HepG2 (cell line): Measurements from ENCODE around the gene S100A16. TPM values are rescaled to one million over a fixed set of nuclear protein-coding genes. Genes with fewer than 3 reads are reported as not detected.

Experiments used
- CAMTA2 ChIP-seq: sonication (generic); formaldehyde crosslinking; IDR thresholded peaks from 2 replicates; pipeline ENCODE4 v1.4.0; 2020; ENCODE audit warnings: mild to moderate bottlenecking, missing genetic modification reagents, borderline replicate concordance
- FOXA3 ChIP-seq: IDR thresholded peaks from 2 replicates; pipeline ENCODE4 v1.6.1; 2016; ENCODE audit warnings: missing genetic modification reagents, missing compliant biosample characterization
- NFRKB ChIP-seq: fragments of 450-650 bp; IDR thresholded peaks from 2 replicates; pipeline ENCODE4 v1.6.1; 2017
- NPAS2 ChIP-seq: sonication (generic); formaldehyde crosslinking; IDR thresholded peaks from 2 replicates; pipeline ENCODE4 v1.8.0; 2022; ENCODE audit warnings: mild to moderate bottlenecking, missing genetic modification reagents, borderline replicate concordance
- NR1H2 ChIP-seq: sonication (generic); formaldehyde crosslinking; IDR thresholded peaks from 2 replicates; pipeline ENCODE4 v1.8.1; 2022; ENCODE audit warnings: low read depth, missing genetic modification reagents, borderline replicate concordance
- NR2F6 ChIP-seq, 2 experiments: IDR thresholded peaks; 2 replicates each; pipeline ENCODE4 v1.6.1; 2016; ENCODE audit warnings: antibody characterized with exemption in 1 of 2, mild to moderate bottlenecking in 1 of 2
- RBM39 ChIP-seq: fragments of 200-400 bp; formaldehyde crosslinking; IDR thresholded peaks from one replicate; pipeline ENCODE4 v1.6.1; 2018; ENCODE audit warnings: antibody characterized with exemption, mild to moderate bottlenecking, low read depth, low read length; ENCODE audit not compliant: poor library complexity, severe bottlenecking
- SRSF4 ChIP-seq: fragments of 200-400 bp; formaldehyde crosslinking; IDR thresholded peaks from one replicate; pipeline ENCODE4 v1.6.1; 2018; ENCODE audit warnings: mild to moderate bottlenecking, low read depth, low read length, moderate library complexity; ENCODE audit not compliant: poor library complexity, severe bottlenecking
- TAF1 ChIP-seq: sonication (generic); formaldehyde crosslinking; IDR thresholded peaks from 2 replicates; pipeline ENCODE4 v1.4.0; 2020; ENCODE audit warnings: missing genetic modification reagents
- ZFAT ChIP-seq: sonication (generic); formaldehyde crosslinking; conservative IDR thresholded peaks from 2 replicates; pipeline ENCODE4 v1.8.1; 2023; ENCODE audit warnings: missing genetic modification reagents, inconsistent platforms
- ZFP62 ChIP-seq: sonication (generic); formaldehyde crosslinking; IDR thresholded peaks from 2 replicates; pipeline ENCODE4 v1.4.0; 2020; ENCODE audit warnings: missing genetic modification reagents
- ZNF282 ChIP-seq: fragments of 450-650 bp; IDR thresholded peaks from 2 replicates; pipeline ENCODE4 v1.6.1; 2018; ENCODE audit not compliant: partially characterized antibody
- ZNF30 ChIP-seq: sonication (generic); formaldehyde crosslinking; IDR thresholded peaks from 2 replicates; pipeline ENCODE4 v1.5.0; 2020; ENCODE audit warnings: mild to moderate bottlenecking, missing genetic modification reagents
- ZNF510 ChIP-seq: sonication (generic); formaldehyde crosslinking; IDR thresholded peaks from 2 replicates; pipeline ENCODE4 v1.4.0; 2020; ENCODE audit warnings: low read depth, mild to moderate bottlenecking, missing genetic modification reagents
- ZNF670 ChIP-seq: sonication (generic); formaldehyde crosslinking; IDR thresholded peaks from 2 replicates; pipeline ENCODE4 v1.8.0; 2022; ENCODE audit warnings: mild to moderate bottlenecking, missing genetic modification reagents, borderline replicate concordance
- ZZZ3 ChIP-seq: sonication (generic); formaldehyde crosslinking; IDR thresholded peaks from 2 replicates; pipeline ENCODE4 v1.4.0; 2020; ENCODE audit warnings: missing genetic modification reagents, mild to moderate bottlenecking, borderline replicate concordance
- polyA plus RNA-seq, 8 experiments: library from polyadenylated mRNA; depleted of rRNA in 3 of 8; stranded (reverse) in 7 of 8; unstranded in 1 of 8; fragments of >200 nt; fragmentation: Illumina TruSeq in 4 of 8; extraction: Trizol in 4 of 8; gene quantifications; 2 replicates each; pipeline versions ENCODE4 v1.2.1 to v1.2.3, GENCODE V29; 2011 to 2016; ENCODE audit warnings: low read depth in 4 of 8, missing spikeins in 1 of 8, mixed read lengths in 1 of 8; ENCODE audit not compliant: insufficient read depth in 1 of 8
- total RNA-seq, 5 experiments: library from RNA; depleted of rRNA; stranded (reverse); fragments of >200 nt; fragmentation: Illumina TruSeq; extraction: Trizol; gene quantifications; 2 replicates each; pipeline ENCODE4 v1.2.3, GENCODE V29; 2016; ENCODE audit warnings: low read depth in 1 of 5
- TF ChIP-seq, protein P1 (sequence below): sonication (generic); formaldehyde crosslinking; IDR thresholded peaks from 2 replicates; pipeline ENCODE4 v1.8.1; 2023; ENCODE audit warnings: mild to moderate bottlenecking, inconsistent platforms, moderate library complexity, missing genetic modification reagents, borderline replicate concordance
- TF ChIP-seq, protein P2 (sequence below): sonication (generic); formaldehyde crosslinking; conservative IDR thresholded peaks from 2 replicates; pipeline ENCODE4 v1.4.0; 2020; ENCODE audit warnings: mild to moderate bottlenecking, missing genetic modification reagents, moderate library complexity
- TF ChIP-seq, protein P3 (sequence below): sonication (generic); formaldehyde crosslinking; IDR thresholded peaks from 2 replicates; pipeline ENCODE4 v1.9.0; 2021; ENCODE audit warnings: missing genetic modification reagents, borderline replicate concordance
- TF ChIP-seq, protein P4 (sequence below): sonication (generic); formaldehyde crosslinking; IDR thresholded peaks from 2 replicates; pipeline ENCODE4 v1.8.1; 2023; ENCODE audit warnings: missing genetic modification reagents, inconsistent platforms, borderline replicate concordance

The S100A16 gene
- total and polyA plus RNA-seq, 2 of the 13 experiments (the other 11 are each of a cell fraction or from before 2014, with no cell fraction given) = 46.0 to 195 TPM

DNA sequence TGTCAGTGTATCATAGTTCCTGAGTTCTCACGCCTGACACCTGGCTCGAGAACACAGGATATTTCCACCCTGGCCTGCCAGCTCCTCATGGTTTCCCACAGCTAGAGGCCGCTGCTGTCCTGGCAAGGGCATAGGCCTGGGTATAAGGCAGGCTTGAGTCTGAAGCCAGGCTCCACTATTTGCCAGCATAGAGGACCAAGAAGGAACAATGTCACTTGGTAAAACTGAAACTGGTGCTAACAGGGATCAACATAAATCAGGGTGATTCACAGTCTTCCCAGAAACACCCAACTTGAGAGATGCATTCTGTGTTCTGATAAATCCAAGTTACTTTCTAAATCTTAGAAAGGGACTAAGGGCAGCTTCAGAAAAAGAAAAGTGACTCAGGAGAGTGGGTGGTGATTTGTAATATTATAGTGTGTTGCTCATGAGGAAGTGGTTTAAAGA lies 40.3 kb downstream of the S100A16 start (continued):
- TF ChIP-seq ZNF30 = no peak
- TF ChIP-seq, protein P1, sequence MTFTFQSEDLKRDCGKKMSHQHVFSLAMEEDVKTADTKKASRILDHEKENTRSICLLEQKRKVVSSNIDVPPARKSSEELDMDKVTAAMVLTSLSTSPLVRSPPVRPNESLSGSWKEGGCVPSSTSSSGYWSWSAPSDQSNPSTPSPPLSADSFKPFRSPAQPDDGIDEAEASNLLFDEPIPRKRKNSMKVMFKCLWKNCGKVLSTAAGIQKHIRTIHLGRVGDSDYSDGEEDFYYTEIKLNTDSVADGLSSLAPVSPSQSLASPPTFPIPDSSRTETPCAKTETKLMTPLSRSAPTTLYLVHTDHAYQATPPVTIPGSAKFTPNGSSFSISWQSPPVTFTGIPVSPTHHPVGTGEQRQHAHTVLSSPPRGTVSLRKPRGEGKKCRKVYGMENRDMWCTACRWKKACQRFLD (CRISPR knock-in tag) = no peak
- no peak for TF ChIP-seq TAF1 (CRISPR knock-in tag)
- TF ChIP-seq ZFP62 (CRISPR knock-in tag) = no peak
- no peak for TF ChIP-seq NPAS2 (CRISPR knock-in tag)
- 0 out of 2 replicates have a peak, but pooled peaks have one; percentile 16 for TF ChIP-seq ZNF670 (CRISPR knock-in tag)
- TF ChIP-seq NR1H2 (CRISPR knock-in tag) = no peak
- no peak for TF ChIP-seq RBM39
- TF ChIP-seq NFRKB = no peak
- TF ChIP-seq NR2F6 (IDR thresholded peaks at IDR 0.05) = no peak
- TF ChIP-seq NR2F6 (CRISPR knock-in tag; IDR thresholded peaks at IDR 0.05) = peak; percentile 15; the same call in 1 of the 2 replicates
- TF ChIP-seq, protein P2, sequence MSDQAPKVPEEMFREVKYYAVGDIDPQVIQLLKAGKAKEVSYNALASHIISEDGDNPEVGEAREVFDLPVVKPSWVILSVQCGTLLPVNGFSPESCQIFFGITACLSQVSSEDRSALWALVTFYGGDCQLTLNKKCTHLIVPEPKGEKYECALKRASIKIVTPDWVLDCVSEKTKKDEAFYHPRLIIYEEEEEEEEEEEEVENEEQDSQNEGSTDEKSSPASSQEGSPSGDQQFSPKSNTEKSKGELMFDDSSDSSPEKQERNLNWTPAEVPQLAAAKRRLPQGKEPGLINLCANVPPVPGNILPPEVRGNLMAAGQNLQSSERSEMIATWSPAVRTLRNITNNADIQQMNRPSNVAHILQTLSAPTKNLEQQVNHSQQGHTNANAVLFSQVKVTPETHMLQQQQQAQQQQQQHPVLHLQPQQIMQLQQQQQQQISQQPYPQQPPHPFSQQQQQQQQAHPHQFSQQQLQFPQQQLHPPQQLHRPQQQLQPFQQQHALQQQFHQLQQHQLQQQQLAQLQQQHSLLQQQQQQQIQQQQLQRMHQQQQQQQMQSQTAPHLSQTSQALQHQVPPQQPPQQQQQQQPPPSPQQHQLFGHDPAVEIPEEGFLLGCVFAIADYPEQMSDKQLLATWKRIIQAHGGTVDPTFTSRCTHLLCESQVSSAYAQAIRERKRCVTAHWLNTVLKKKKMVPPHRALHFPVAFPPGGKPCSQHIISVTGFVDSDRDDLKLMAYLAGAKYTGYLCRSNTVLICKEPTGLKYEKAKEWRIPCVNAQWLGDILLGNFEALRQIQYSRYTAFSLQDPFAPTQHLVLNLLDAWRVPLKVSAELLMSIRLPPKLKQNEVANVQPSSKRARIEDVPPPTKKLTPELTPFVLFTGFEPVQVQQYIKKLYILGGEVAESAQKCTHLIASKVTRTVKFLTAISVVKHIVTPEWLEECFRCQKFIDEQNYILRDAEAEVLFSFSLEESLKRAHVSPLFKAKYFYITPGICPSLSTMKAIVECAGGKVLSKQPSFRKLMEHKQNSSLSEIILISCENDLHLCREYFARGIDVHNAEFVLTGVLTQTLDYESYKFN = no peak
- peak; percentile 23; the same call in 1 of the 2 replicates for TF ChIP-seq FOXA3 (CRISPR knock-in tag)
- no peak for TF ChIP-seq ZFAT (CRISPR knock-in tag)
- TF ChIP-seq CAMTA2 = no peak
- no peak for TF ChIP-seq ZZZ3 (CRISPR knock-in tag)
- no peak for TF ChIP-seq SRSF4
- TF ChIP-seq ZNF282 = no peak
- TF ChIP-seq, protein P3, sequence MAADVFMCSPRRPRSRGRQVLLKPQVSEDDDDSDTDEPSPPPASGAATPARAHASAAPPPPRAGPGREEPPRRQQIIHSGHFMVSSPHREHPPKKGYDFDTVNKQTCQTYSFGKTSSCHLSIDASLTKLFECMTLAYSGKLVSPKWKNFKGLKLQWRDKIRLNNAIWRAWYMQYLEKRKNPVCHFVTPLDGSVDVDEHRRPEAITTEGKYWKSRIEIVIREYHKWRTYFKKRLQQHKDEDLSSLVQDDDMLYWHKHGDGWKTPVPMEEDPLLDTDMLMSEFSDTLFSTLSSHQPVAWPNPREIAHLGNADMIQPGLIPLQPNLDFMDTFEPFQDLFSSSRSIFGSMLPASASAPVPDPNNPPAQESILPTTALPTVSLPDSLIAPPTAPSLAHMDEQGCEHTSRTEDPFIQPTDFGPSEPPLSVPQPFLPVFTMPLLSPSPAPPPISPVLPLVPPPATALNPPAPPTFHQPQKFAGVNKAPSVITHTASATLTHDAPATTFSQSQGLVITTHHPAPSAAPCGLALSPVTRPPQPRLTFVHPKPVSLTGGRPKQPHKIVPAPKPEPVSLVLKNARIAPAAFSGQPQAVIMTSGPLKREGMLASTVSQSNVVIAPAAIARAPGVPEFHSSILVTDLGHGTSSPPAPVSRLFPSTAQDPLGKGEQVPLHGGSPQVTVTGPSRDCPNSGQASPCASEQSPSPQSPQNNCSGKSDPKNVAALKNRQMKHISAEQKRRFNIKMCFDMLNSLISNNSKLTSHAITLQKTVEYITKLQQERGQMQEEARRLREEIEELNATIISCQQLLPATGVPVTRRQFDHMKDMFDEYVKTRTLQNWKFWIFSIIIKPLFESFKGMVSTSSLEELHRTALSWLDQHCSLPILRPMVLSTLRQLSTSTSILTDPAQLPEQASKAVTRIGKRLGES (CRISPR knock-in tag) = no peak
- TF ChIP-seq ZNF510 (CRISPR knock-in tag) = no peak
- TF ChIP-seq, protein P4, sequence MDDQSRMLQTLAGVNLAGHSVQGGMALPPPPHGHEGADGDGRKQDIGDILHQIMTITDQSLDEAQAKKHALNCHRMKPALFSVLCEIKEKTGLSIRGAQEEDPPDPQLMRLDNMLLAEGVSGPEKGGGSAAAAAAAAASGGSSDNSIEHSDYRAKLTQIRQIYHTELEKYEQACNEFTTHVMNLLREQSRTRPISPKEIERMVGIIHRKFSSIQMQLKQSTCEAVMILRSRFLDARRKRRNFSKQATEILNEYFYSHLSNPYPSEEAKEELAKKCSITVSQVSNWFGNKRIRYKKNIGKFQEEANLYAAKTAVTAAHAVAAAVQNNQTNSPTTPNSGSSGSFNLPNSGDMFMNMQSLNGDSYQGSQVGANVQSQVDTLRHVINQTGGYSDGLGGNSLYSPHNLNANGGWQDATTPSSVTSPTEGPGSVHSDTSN (CRISPR knock-in tag) = no peak
